ENCODE results near the gene ZBTB20.

The ZBTB20 gene

GRCh38 chr3:114460459-114460858 is 686.6 kb downstream of the ZBTB20 start:
- no peak overlapping the region for H3K4me3 ChIP-seq (ENCODE audit: low read length)
- no peak for DNase-seq (ENCODE audit: low read depth, low spot score)

GRCh38 chr3:114456742-114457141 is 690.3 kb downstream of the ZBTB20 start:
- H3K4me3 ChIP-seq (ENCODE audit: low read length) = no peak overlapping the region
- no peak for DNase-seq (ENCODE audit: low read depth, low spot score)

- H3K4me3 ChIP-seq (ENCODE audit: low read length) = no peak overlapping the region
- DNase-seq (ENCODE audit: low read depth, low spot score) = no peak
These were observed 691.7 kb downstream of the ZBTB20 start for GRCh38 chr3:114455432-114455831.

GRCh38 chr3:114454551-114455251 is 692.4 kb downstream of the ZBTB20 start:
- no peak for DNase-seq (ENCODE audit: low read depth, low spot score)

GRCh38 chr3:114453361-114453780 is 693.7 kb downstream of the ZBTB20 start:
- no peak overlapping the region for H3K4me3 ChIP-seq (ENCODE audit: low read length)
- DNase-seq (ENCODE audit: low read depth, low spot score) = no peak

More at GRCh38 chr3:114454551-114455251, 692.4 kb downstream of the ZBTB20 start:
- H3K4me3 ChIP-seq (ENCODE audit: low read length) = no peak overlapping the region

GRCh38 chr3:114452937-114453336 is 694.2 kb downstream of the ZBTB20 start:
- no peak for DNase-seq (ENCODE audit: low read depth, low spot score)
- no peak overlapping the region for H3K4me3 ChIP-seq (ENCODE audit: low read length)

- no peak overlapping the region for H3K4me3 ChIP-seq (ENCODE audit: low read length)
- no peak for DNase-seq (ENCODE audit: low read depth, low spot score)
These were observed 694.8 kb downstream of the ZBTB20 start for GRCh38 chr3:114452256-114452655.

GRCh38 chr3:114451561-114452018 is 695.5 kb downstream of the ZBTB20 start:
- H3K4me3 ChIP-seq (ENCODE audit: low read length) = no peak overlapping the region
- no peak for DNase-seq (ENCODE audit: low read depth, low spot score)

GRCh38 chr3:114451051-114451451 is 696.0 kb downstream of the ZBTB20 start:
- no peak overlapping the region for H3K4me3 ChIP-seq (ENCODE audit: low read length)
- no peak for DNase-seq (ENCODE audit: low read depth, low spot score)

GRCh38 chr3:114450008-114450596 is 697.0 kb downstream of the ZBTB20 start:
- DNase-seq (ENCODE audit: low read depth, low spot score) = no peak
- no peak overlapping the region for H3K4me3 ChIP-seq (ENCODE audit: low read length)

- no peak for DNase-seq (ENCODE audit: low read depth, low spot score)
- no peak overlapping the region for H3K4me3 ChIP-seq (ENCODE audit: low read length)
These were observed 697.6 kb downstream of the ZBTB20 start for GRCh38 chr3:114449271-114450007.

- H3K4me3 ChIP-seq (ENCODE audit: low read length) = no peak overlapping the region
- no peak for DNase-seq (ENCODE audit: low read depth, low spot score)
These were observed 699.1 kb downstream of the ZBTB20 start for GRCh38 chr3:114447950-114448479.

- H3K4me3 ChIP-seq (ENCODE audit: low read length) = no peak overlapping the region
- DNase-seq (ENCODE audit: low read depth, low spot score) = no peak
These were observed 699.5 kb downstream of the ZBTB20 start for GRCh38 chr3:114447545-114447944.

GRCh38 chr3:114446600-114446999 is 700.5 kb downstream of the ZBTB20 start:
- DNase-seq (ENCODE audit: low read depth, low spot score) = no peak
- H3K4me3 ChIP-seq (ENCODE audit: low read length) = no peak overlapping the region

- DNase-seq (ENCODE audit: low read depth, low spot score) = no peak
- no peak overlapping the region for H3K4me3 ChIP-seq (ENCODE audit: low read length)
These were observed 701.9 kb downstream of the ZBTB20 start for GRCh38 chr3:114445233-114445632.

- DNase-seq (ENCODE audit: low read depth, low spot score) = no peak
- H3K4me3 ChIP-seq (ENCODE audit: low read length) = no peak overlapping the region
These were observed 702.9 kb downstream of the ZBTB20 start for GRCh38 chr3:114444216-114444615.

GRCh38 chr3:114442246-114442645 is 704.8 kb downstream of the ZBTB20 start:
- DNase-seq (ENCODE audit: low read depth, low spot score) = no peak
- no peak overlapping the region for H3K4me3 ChIP-seq (ENCODE audit: low read length)

- no peak for DNase-seq (ENCODE audit: low read depth, low spot score)
- H3K4me3 ChIP-seq (ENCODE audit: low read length) = no peak overlapping the region
These were observed 705.7 kb downstream of the ZBTB20 start for GRCh38 chr3:114441386-114441785.

GRCh38 chr3:114440700-114441099 is 706.4 kb downstream of the ZBTB20 start:
- DNase-seq (ENCODE audit: low read depth, low spot score) = no peak
- H3K4me3 ChIP-seq (ENCODE audit: low read length) = no peak overlapping the region

- no peak for DNase-seq (ENCODE audit: low read depth, low spot score)
- no peak overlapping the region for H3K4me3 ChIP-seq (ENCODE audit: low read length)
These were observed 707.8 kb downstream of the ZBTB20 start for GRCh38 chr3:114439284-114439683.
